ENCODE measurements around the gene VPS37B.
"Not testable (repeated sequence)": the region's sequence is repeated elsewhere in the genome, so short reads cannot be mapped to it uniquely, and the experiment has no call there.

The VPS37B gene

GRCh38 chr12:122895704-122896636 is at the start of gene VPS37B:
VPS37B (minus strand) TSS chr12:122896124; CDS start chr12:122896062, 62 bp downstream.
- no peak for FAIRE-seq

- peak; percentile 3 for FAIRE-seq
Measured at GRCh38 chr12:122944605-122945592, 49.0 kb upstream of the VPS37B start.

- FAIRE-seq, result no peak
Measured at GRCh38 chr12:122943196-122943595, 47.3 kb upstream of the VPS37B start.

- FAIRE-seq, result no peak
Measured at GRCh38 chr12:122942637-122943036, 46.7 kb upstream of the VPS37B start.

- not testable (repeated sequence) for FAIRE-seq
Measured at GRCh38 chr12:122941351-122941750, 45.4 kb upstream of the VPS37B start.

- no peak for FAIRE-seq
Measured at GRCh38 chr12:122939125-122939524, 43.2 kb upstream of the VPS37B start.

- FAIRE-seq, result no peak
Measured at GRCh38 chr12:122937622-122938091, 41.7 kb upstream of the VPS37B start.

- no peak for FAIRE-seq
Measured at GRCh38 chr12:122935318-122935717, 39.4 kb upstream of the VPS37B start.

GRCh38 chr12:122934722-122935121 is 38.8 kb upstream of the VPS37B start:
- no peak for FAIRE-seq

- no peak for FAIRE-seq
Measured at GRCh38 chr12:122932207-122932606, 36.3 kb upstream of the VPS37B start.

GRCh38 chr12:122929812-122930211 is 33.9 kb upstream of the VPS37B start:
- no peak for FAIRE-seq

GRCh38 chr12:122929148-122929538 is 33.2 kb upstream of the VPS37B start:
- FAIRE-seq, result no peak

- no peak for FAIRE-seq
Measured at GRCh38 chr12:122928404-122929147, 32.7 kb upstream of the VPS37B start.

GRCh38 chr12:122927756-122928403 is 32.0 kb upstream of the VPS37B start:
- no peak for FAIRE-seq

GRCh38 chr12:122921917-122922316 is 26.0 kb upstream of the VPS37B start:
- no peak for FAIRE-seq

GRCh38 chr12:122920687-122921086 is 24.8 kb upstream of the VPS37B start:
- FAIRE-seq, result no peak

GRCh38 chr12:122918827-122919226 is 22.9 kb upstream of the VPS37B start:
- FAIRE-seq, result no peak

- no peak for FAIRE-seq
Measured at GRCh38 chr12:122917507-122918121, 21.7 kb upstream of the VPS37B start.

- FAIRE-seq, result no peak
Measured at GRCh38 chr12:122909442-122910288, 13.7 kb upstream of the VPS37B start.

GRCh38 chr12:122908915-122909314 is 13.0 kb upstream of the VPS37B start:
- FAIRE-seq, result no peak

Measured in A204.1 (cell line).